ENCODE data around the gene HHLA2.

The HHLA2 gene

DNA sequence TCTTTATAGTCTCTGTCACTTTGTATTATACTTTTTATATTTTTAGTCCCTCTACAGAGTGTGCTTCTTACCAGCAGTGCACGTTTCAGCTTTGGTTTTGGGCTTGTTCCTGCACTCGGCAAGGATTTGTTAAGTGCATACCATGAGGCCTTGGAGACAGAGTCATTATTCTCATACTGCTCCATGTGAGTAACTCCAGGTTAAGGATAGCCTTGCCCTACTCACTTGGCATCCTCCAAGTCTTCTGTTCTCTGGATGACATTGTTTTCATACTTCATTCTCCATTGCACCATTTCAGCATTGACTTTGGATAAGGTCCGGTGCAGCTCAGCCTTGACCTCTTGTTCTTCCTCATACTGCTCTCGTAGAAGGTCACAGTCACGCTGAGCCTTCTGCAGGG is 117.7 kb downstream of the HHLA2 start:
- no peak for ATAC-seq (replicated peaks)
- no peaks in the 10 kb centered on the region for H3K36me3 Mint-ChIP-seq (ENCODE audit: insufficient read depth)
- no peak overlapping the region for H3K4me3 Mint-ChIP-seq
- H3K27ac Mint-ChIP-seq, result no peak overlapping the region
- H3K27me3 Mint-ChIP-seq, result peaks cover 0 to 17% of the 10 kb centered on the region in 2 donors
- H3K9me3 Mint-ChIP-seq, result no peaks in the 10 kb centered on the region
- no peaks in the 10 kb centered on the region for H3K4me1 Mint-ChIP-seq (ENCODE audit: low read depth in 2 of 2)
- DNase-seq, result no peak

DNA sequence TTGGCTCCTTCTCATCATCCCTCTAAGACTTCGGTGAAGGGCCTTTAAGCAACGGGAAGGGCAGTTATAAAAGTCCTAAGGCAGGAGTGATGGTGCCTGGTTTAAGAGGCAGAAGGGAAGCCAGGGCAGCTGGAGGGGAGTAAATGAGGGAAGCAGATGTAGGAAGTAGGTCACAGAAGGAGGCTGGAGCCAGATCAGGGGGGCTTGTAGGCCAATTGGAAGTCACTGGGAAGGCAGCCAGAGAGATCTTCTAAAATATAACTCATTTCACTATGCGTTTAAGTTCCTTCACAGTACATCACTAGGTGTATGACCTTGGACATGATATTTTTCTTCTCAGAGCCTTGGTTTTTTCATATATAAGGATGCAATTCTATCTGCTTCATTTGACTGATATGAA is 119.3 kb downstream of the HHLA2 start:
- Mint-ChIP-seq H3K4me3 (no peak overlapping the region), H3K9me3 (no peaks in the 10 kb centered on the region), H3K36me3 (ENCODE audit: insufficient read depth) (no peaks in the 10 kb centered on the region), H3K27ac (no peak overlapping the region), H3K27me3 (peaks cover 0 to 17% of the 10 kb centered on the region in 2 donors), H3K4me1 (ENCODE audit: low read depth in 2 of 2) (no peaks in the 10 kb centered on the region)
- DNase-seq (no peak), ATAC-seq (replicated peaks) (no peak)

DNA sequence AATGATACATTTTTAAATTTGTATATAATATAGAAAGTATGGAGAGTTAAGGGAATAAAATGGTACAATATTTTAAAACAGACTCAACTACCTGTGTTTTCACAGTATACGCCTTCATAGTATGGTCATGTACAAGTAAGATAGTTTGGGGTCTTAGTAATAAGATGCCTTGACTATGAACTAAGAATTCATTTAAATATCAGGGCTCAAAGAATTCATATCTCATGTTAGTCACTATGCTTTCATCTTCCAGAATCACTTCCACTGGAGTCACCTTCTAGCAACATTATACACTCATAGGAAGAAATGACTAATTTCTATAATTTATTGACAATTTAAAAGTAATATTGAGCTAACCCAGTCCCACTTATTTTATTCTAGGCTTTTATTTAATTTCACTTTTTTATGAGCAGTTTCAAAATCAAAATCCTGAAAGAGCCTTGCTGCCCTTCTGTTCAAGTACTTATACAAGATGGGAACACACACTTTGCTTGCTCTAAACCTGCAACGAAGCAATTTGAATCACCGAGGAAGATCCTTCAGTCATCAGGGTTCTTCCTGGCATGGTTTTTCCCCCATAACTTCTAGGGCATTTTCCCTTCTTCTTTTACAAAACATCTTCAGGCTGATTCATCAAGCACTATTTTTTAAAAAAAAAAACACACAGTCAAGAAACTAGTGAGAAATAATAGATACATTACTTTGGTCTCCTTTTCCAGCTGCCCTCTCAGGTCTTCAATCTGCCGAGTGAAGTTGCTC is 119.9 kb downstream of the HHLA2 start:
- DNase-seq (no peak), ATAC-seq (replicated peaks) (no peak)
- Mint-ChIP-seq H3K27ac (no peak overlapping the region), H3K36me3 (ENCODE audit: insufficient read depth) (no peaks in the 10 kb centered on the region), H3K4me1 (ENCODE audit: low read depth in 2 of 2) (no peaks in the 10 kb centered on the region), H3K4me3 (no peak overlapping the region), H3K9me3 (no peaks in the 10 kb centered on the region), H3K27me3 (peaks cover 0 to 21% of the 10 kb centered on the region in 2 donors)

DNA sequence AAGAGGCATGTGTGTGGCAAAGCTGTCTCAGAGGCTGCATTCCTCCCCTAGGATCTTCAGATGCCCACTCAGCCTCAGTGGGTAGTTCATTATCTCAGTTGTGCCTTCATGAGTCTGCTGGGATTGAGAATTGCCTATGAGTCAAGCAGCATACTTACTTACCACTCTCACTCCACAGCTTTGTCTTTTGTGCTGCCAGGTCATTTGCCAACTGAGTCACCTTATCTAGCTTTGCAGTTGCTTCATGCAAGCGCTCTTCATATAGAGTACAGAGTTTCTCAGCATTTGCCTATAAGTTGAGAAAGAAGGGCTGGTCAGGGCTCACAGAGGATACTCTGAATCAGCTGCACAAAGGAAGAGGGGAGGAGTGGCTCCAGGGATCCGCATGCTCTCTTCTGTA is 124.6 kb downstream of the HHLA2 start:
- no peak for DNase-seq
- Mint-ChIP-seq H3K27me3 (peaks cover 0 to 8% of the 10 kb centered on the region in 2 donors), H3K9me3 (no peaks in the 10 kb centered on the region), H3K27ac (no peak overlapping the region), H3K4me1 (ENCODE audit: low read depth in 2 of 2) (no peaks in the 10 kb centered on the region), H3K4me3 (no peak overlapping the region), H3K36me3 (ENCODE audit: insufficient read depth) (no peaks in the 10 kb centered on the region)
- no peak for ATAC-seq (replicated peaks)

All from effector memory CD8-positive, alpha-beta T cell (primary cell).